CD14-positive monocyte (primary cell): Measurements from ENCODE around the gene DYNC1I1. TPM values are rescaled to one million over a fixed set of nuclear protein-coding genes. Genes with fewer than 3 reads are reported as not detected.

Source experiments
- DNase-seq, 3 donors: peaks; one replicate each; pipeline ENCODE4 v3.0.0-alpha.2; 2011 to 2022
- H2AFZ ChIP-seq: 2 replicates; pipeline ENCODE4 v1.6.0; 2012; ENCODE audit warnings: mild to moderate bottlenecking, low read depth, low read length, inconsistent platforms; ENCODE audit not compliant: insufficient read depth, poor library complexity, severe bottlenecking
- H3K27ac ChIP-seq, 2 donors: 1 replicate in 1 of 2; 2 replicates in 1 of 2; pipeline ENCODE4 v1.5.1; 2012 to 2013; ENCODE audit warnings: low read length in 2 of 2, control low read depth in 1 of 2, inconsistent platforms in 1 of 2, low read depth in 1 of 2, mild to moderate bottlenecking in 1 of 2
- H3K27me3 ChIP-seq, 2 donors: one replicate each; pipeline versions ENCODE4 v1.6.0 to v1.6.1; 2011 to 2013; ENCODE audit warnings: low read length in 2 of 2; ENCODE audit not compliant: control insufficient read depth in 2 of 2, insufficient read depth in 2 of 2
- H3K36me3 ChIP-seq, 2 donors: replicated peaks in 1 of 2; 1 replicate in 1 of 2; 2 replicates in 1 of 2; pipeline versions ENCODE4 v1.5.1 to v1.6.1; 2012 to 2013; ENCODE audit warnings: low read length in 2 of 2, control low read depth in 1 of 2, inconsistent platforms in 1 of 2, mild to moderate bottlenecking in 1 of 2; ENCODE audit not compliant: insufficient read depth in 2 of 2, control insufficient read depth in 1 of 2
- H3K4me1 ChIP-seq, 2 donors: 1 replicate in 1 of 2; 2 replicates in 1 of 2; pipeline versions ENCODE4 v1.5.1 to v1.6.1; 2012 to 2013; ENCODE audit warnings: low read length in 2 of 2, control low read depth in 1 of 2, inconsistent platforms in 1 of 2, mild to moderate bottlenecking in 1 of 2, moderate library complexity in 1 of 2; ENCODE audit not compliant: insufficient read depth in 2 of 2, control insufficient read depth in 1 of 2
- H3K4me2 ChIP-seq: replicated peaks from 2 replicates; pipeline ENCODE3; 2012; ENCODE audit warnings: low read length, moderate library complexity, mild to moderate bottlenecking; ENCODE audit not compliant: poor library complexity, severe bottlenecking; ENCODE audit errors: extremely low read depth
- H3K4me3 ChIP-seq, 3 experiments: fragments of 200-600 bp in 1 of 3; sonication (generic) in 1 of 3; replicated peaks in 1 of 3; 1 replicate in 2 of 3; 2 replicates in 1 of 3; pipeline ENCODE4 v1.5.1; 2011 to 2013; ENCODE audit warnings: low read length in 3 of 3, mild to moderate bottlenecking in 3 of 3, control low read depth in 2 of 3, low read depth in 2 of 3, inconsistent platforms in 1 of 3, moderate library complexity in 1 of 3
- H3K79me2 ChIP-seq: 2 replicates; pipeline ENCODE4 v1.6.0; 2012; ENCODE audit warnings: mild to moderate bottlenecking, control low read depth, inconsistent platforms, low read length, moderate library complexity; ENCODE audit not compliant: insufficient read depth
- H3K9ac ChIP-seq: 2 replicates; pipeline ENCODE4 v1.6.0; 2017; ENCODE audit warnings: low read length, mild to moderate bottlenecking; ENCODE audit not compliant: insufficient read depth, poor library complexity, severe bottlenecking
- H3K9me3 ChIP-seq, 2 donors: replicated peaks in 1 of 2; 1 replicate in 1 of 2; 2 replicates in 1 of 2; pipeline versions ENCODE4 v1.5.1 to v1.6.1; 2012 to 2013; ENCODE audit warnings: low read length in 2 of 2, control low read depth in 1 of 2; ENCODE audit not compliant: control insufficient read depth in 1 of 2, insufficient read depth in 1 of 2
- H4K20me1 ChIP-seq: 2 replicates; pipeline ENCODE4 v1.6.0; 2012; ENCODE audit warnings: mild to moderate bottlenecking, low read length, control low read depth, moderate library complexity; ENCODE audit not compliant: insufficient read depth
- H3K27ac Mint-ChIP-seq, 7 donors: one replicate each; pipeline ENCODE4 v1.8.0; 2020; ENCODE audit warnings: mild to moderate bottlenecking in 7 of 7, mixed read lengths in 7 of 7, moderate library complexity in 6 of 7, inconsistent platforms in 2 of 7
- H3K27me3 Mint-ChIP-seq, 3 donors: one replicate each; pipeline ENCODE4 v1.8.0; 2021 to 2022; ENCODE audit warnings: low read depth in 3 of 3, mild to moderate bottlenecking in 3 of 3, mixed read lengths in 3 of 3, moderate library complexity in 3 of 3, inconsistent platforms in 1 of 3
- H3K36me3 Mint-ChIP-seq, 2 donors: one replicate each; pipeline ENCODE4 v1.8.0; 2020; ENCODE audit warnings: mixed read lengths in 2 of 2, inconsistent platforms in 1 of 2, mild to moderate bottlenecking in 1 of 2
- H3K4me1 Mint-ChIP-seq: one replicate; pipeline ENCODE4 v1.8.0; 2020; ENCODE audit warnings: mild to moderate bottlenecking, mixed read lengths
- H3K4me3 Mint-ChIP-seq, 2 donors: one replicate each; pipeline ENCODE4 v1.8.0; 2020; ENCODE audit warnings: mild to moderate bottlenecking in 2 of 2, mixed read lengths in 2 of 2, moderate library complexity in 1 of 2
- H3K9me3 Mint-ChIP-seq, 7 donors: one replicate each; pipeline ENCODE4 v1.8.0; 2020 to 2022; ENCODE audit warnings: mixed read lengths in 7 of 7, mild to moderate bottlenecking in 6 of 7, moderate library complexity in 6 of 7, inconsistent platforms in 2 of 7
- WGBS: methylation state at CpG from one replicate; pipeline ENCODE4 v1.1.5; 2013; ENCODE audit warnings: missing lambda C conversion rate; ENCODE audit not compliant: insufficient coverage; 5-methylcytosine and 5-hydroxymethylcytosine counted together
- intact Hi-C, 2 donors: fragments of 100-400 bp; cut with micrococcal nuclease; formaldehyde crosslinking; loops; one replicate each; pipeline versions ENCODE4 v1.15.0 to v1.15.1; 2023
- polyA plus RNA-seq, 3 donors: library from polyadenylated mRNA; depleted of rRNA in 1 of 3; unstranded in 2 of 3; stranded (reverse) in 1 of 3; fragments of 300-500 nt in 2 of 3; fragments of >200 nt in 1 of 3; fragmentation: Illumina TruSeq in 2 of 3; gene quantifications; 1 replicate in 2 of 3; 2 replicates in 1 of 3; pipeline ENCODE4 v1.2.3, GENCODE V29; 2012 to 2021
- TF ChIP-seq, protein P1 (sequence below): fragments of 200-600 bp; IDR thresholded peaks from one replicate; pipeline ENCODE4 v1.8.0; 2022; ENCODE audit warnings: antibody characterized with exemption, mild to moderate bottlenecking

The DYNC1I1 gene
- polyA plus RNA-seq, 3 donors: not detected

- Histone ChIP-seq H3K9me3 (no peaks in the 10 kb centered on the region), H3K79me2 (no peaks in the 10 kb centered on the region), H3K4me2 (no peak overlapping the region), H3K9ac (no peak overlapping the region), H3K27me3 (no peaks in the 10 kb centered on the region), H3K4me3 (no peak overlapping the region), H3K27ac (no peak overlapping the region), H3K36me3 (no peaks in the 10 kb centered on the region), H3K4me1 (no peaks in the 10 kb centered on the region), H4K20me1 (no peaks in the 10 kb centered on the region), H2AFZ (no peak overlapping the region)
- intact Hi-C loops: no loop called here
- H3K4me1 Mint-ChIP-seq: peaks cover 3% of the 10 kb centered on the region
- no peaks in the 10 kb centered on the region for H3K36me3 Mint-ChIP-seq
- WGBS: no CpG with 5 or more reads among the region's 3 CpGs
- no peak overlapping the region for H3K27ac Mint-ChIP-seq
- no peak overlapping the region for H3K4me3 Mint-ChIP-seq
- H3K9me3 Mint-ChIP-seq: peaks cover 0 to 1% (median 0%) of the 10 kb centered on the region in 7 donors
- H3K27me3 Mint-ChIP-seq: peaks cover 1 to 4% (median 3%) of the 10 kb centered on the region in 3 donors
- no peak for DNase-seq
- TF ChIP-seq, protein P1, sequence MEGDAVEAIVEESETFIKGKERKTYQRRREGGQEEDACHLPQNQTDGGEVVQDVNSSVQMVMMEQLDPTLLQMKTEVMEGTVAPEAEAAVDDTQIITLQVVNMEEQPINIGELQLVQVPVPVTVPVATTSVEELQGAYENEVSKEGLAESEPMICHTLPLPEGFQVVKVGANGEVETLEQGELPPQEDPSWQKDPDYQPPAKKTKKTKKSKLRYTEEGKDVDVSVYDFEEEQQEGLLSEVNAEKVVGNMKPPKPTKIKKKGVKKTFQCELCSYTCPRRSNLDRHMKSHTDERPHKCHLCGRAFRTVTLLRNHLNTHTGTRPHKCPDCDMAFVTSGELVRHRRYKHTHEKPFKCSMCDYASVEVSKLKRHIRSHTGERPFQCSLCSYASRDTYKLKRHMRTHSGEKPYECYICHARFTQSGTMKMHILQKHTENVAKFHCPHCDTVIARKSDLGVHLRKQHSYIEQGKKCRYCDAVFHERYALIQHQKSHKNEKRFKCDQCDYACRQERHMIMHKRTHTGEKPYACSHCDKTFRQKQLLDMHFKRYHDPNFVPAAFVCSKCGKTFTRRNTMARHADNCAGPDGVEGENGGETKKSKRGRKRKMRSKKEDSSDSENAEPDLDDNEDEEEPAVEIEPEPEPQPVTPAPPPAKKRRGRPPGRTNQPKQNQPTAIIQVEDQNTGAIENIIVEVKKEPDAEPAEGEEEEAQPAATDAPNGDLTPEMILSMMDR: no peak
Observed at GRCh38 chr7:95758187-95758586, 14.2 kb upstream of the DYNC1I1 start.

DNA sequence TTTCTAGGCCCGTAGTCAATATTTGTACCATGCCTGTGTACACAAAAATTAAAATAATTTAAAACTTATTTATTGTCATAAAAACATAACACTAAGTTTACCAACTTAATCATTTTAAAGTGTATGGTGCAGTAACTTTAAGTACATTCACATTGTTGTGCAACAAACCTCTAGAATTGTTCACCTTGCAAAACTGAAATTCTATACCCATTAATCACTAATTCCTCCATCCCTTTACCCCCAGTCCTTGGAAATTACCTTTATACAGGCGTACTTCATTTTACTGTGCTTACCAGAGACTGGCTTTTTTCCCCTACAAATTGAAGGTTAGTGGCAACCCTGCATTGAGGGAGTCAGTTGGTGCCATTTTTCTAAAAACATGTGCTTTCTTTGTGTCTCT, 6.3 kb upstream of the DYNC1I1 start:
- Mint-ChIP-seq H3K9me3 (no peaks in the 10 kb centered on the region), H3K4me3 (no peak overlapping the region), H3K4me1 (peaks cover 3% of the 10 kb centered on the region), H3K27ac (no peak overlapping the region), H3K36me3 (no peaks in the 10 kb centered on the region), H3K27me3 (peaks cover 0 to 2% (median 1%) of the 10 kb centered on the region in 3 donors)
- Histone ChIP-seq H2AFZ (no peak overlapping the region), H3K27me3 (no peaks in the 10 kb centered on the region), H3K36me3 (no peaks in the 10 kb centered on the region), H3K9ac (no peak overlapping the region), H3K4me2 (no peak overlapping the region), H3K79me2 (no peaks in the 10 kb centered on the region), H3K9me3 (no peaks in the 10 kb centered on the region), H3K4me1 (no peaks in the 10 kb centered on the region), H3K27ac (no peak overlapping the region), H3K4me3 (no peak overlapping the region), H4K20me1 (no peaks in the 10 kb centered on the region)
- no CpG with 5 or more reads among the region's 2 CpGs for WGBS
- intact Hi-C loops: no loop called here
- no peak for DNase-seq
- TF ChIP-seq, protein P1: no peak
